SU-DHL-6 (cell line): ENCODE measurements around the gene CHST2.

Experiments used
- H2AFZ ChIP-seq: fragments of 200-600 bp; sonication (generic); 2 replicates; pipeline ENCODE4 v1.6.1; 2014; ENCODE audit warnings: low read depth, mild to moderate bottlenecking, moderate library complexity, mixed read lengths, antibody characterized with exemption, low read length; ENCODE audit not compliant: severe bottlenecking
- H3F3A ChIP-seq: fragments of 200-600 bp; shearing (Covaris generic); 2 replicates; pipeline ENCODE4 v1.6.0; 2016; ENCODE audit warnings: antibody characterized with exemption, mild to moderate bottlenecking; ENCODE audit not compliant: insufficient read depth
- H3K27ac ChIP-seq: fragments of 200-600 bp; sonication (generic); 2 replicates; pipeline ENCODE4 v1.5.1; 2016; ENCODE audit warnings: low read depth, mild to moderate bottlenecking, low read length, moderate library complexity, mixed read lengths
- H3K27me3 ChIP-seq: fragments of 200-600 bp; sonication (generic), shearing (Covaris generic); 2 replicates; pipeline ENCODE4 v1.6.0; 2014; ENCODE audit warnings: mild to moderate bottlenecking, low read length
- H3K36me3 ChIP-seq: fragments of 200-600 bp; sonication (generic); 2 replicates; pipeline ENCODE4 v1.6.1; 2014; ENCODE audit warnings: mild to moderate bottlenecking, low read length, mixed read lengths
- H3K4me2 ChIP-seq: fragments of 300-600, 200-600 bp; shearing (Covaris generic), sonication (generic); 2 replicates; pipeline ENCODE4 v1.6.0; 2014; ENCODE audit warnings: low read length, low read depth, mild to moderate bottlenecking; ENCODE audit not compliant: poor library complexity, severe bottlenecking
- H3K4me3 ChIP-seq: fragments of 200-600 bp; sonication (generic); 2 replicates; pipeline ENCODE4 v1.5.1; 2014; ENCODE audit warnings: antibody characterized with exemption, low read length, mild to moderate bottlenecking, mixed read lengths; ENCODE audit not compliant: insufficient read depth, poor library complexity, severe bottlenecking
- H3K79me2 ChIP-seq: fragments of 200-600 bp; sonication (generic); 2 replicates; pipeline ENCODE4 v1.6.1; 2014; ENCODE audit warnings: mild to moderate bottlenecking, low read length, moderate library complexity; ENCODE audit not compliant: insufficient read depth
- H3K9ac ChIP-seq: fragments of 200-600 bp; sonication (generic); 2 replicates; pipeline ENCODE4 v1.7.0; 2014; ENCODE audit warnings: mild to moderate bottlenecking, low read length
- H3K9me2 ChIP-seq: fragments of 200-600 bp; sonication (generic); replicated peaks from 2 replicates; pipeline ENCODE4 v1.6.1; 2014; ENCODE audit warnings: low read length; ENCODE audit not compliant: insufficient read depth
- H3K9me3 ChIP-seq: fragments of 200-600 bp; sonication (generic); 2 replicates; pipeline ENCODE4 v1.6.1; 2014; ENCODE audit warnings: low read length, mixed read lengths; ENCODE audit not compliant: insufficient read depth
- H4K20me1 ChIP-seq: fragments of 200-600 bp; sonication (generic); 2 replicates; pipeline ENCODE4 v1.6.1; 2014; ENCODE audit warnings: low read depth, mild to moderate bottlenecking, antibody characterized with exemption, low read length, moderate library complexity, mixed read lengths
- CTCF ChIP-seq: fragments of 200-600 bp; sonication (generic); IDR thresholded peaks from one replicate; pipeline ENCODE4 v1.5.1; 2017; ENCODE audit warnings: antibody characterized with exemption, mild to moderate bottlenecking, low read length, moderate library complexity; ENCODE audit not compliant: insufficient read depth, poor library complexity, severe bottlenecking
- EZH2phosphoT487 ChIP-seq: fragments of 200-600 bp; sonication (generic), shearing (Covaris generic); conservative IDR thresholded peaks from 2 replicates; pipeline ENCODE4 v1.6.1; 2018; ENCODE audit warnings: mild to moderate bottlenecking, antibody characterized with exemption, low read length, moderate library complexity, mixed read lengths

The CHST2 gene

GRCh38 chr3:143168855-143169192, 49.3 kb downstream of the CHST2 start:
- Histone ChIP-seq H3K4me3 (no peak overlapping the region), H3F3A (no peaks in the 10 kb centered on the region), H3K27me3 (no peaks in the 10 kb centered on the region), H4K20me1 (no peaks in the 10 kb centered on the region), H3K79me2 (no peaks in the 10 kb centered on the region), H3K4me2 (no peak overlapping the region), H3K27ac (no peak overlapping the region), H3K9ac (no peak overlapping the region), H2AFZ (no peak overlapping the region), H3K9me2 (no peaks in the 10 kb centered on the region), H3K9me3 (no peaks in the 10 kb centered on the region), H3K36me3 (0 out of 2 replicates have a peak, but pooled peaks cover 4% of the 10 kb centered on the region)
- TF ChIP-seq CTCF (no peak), EZH2phosphoT487 (no peak)

- Histone ChIP-seq H3K36me3 (0 out of 2 replicates have a peak, but pooled peaks cover 4% of the 10 kb centered on the region), H3K27me3 (no peaks in the 10 kb centered on the region), H3F3A (no peaks in the 10 kb centered on the region), H3K27ac (no peak overlapping the region), H3K9me2 (no peaks in the 10 kb centered on the region), H3K9me3 (no peaks in the 10 kb centered on the region), H3K79me2 (no peaks in the 10 kb centered on the region), H3K4me3 (no peak overlapping the region), H3K4me2 (peak overlapping the region; percentile 37), H3K9ac (no peak overlapping the region), H2AFZ (no peak overlapping the region), H4K20me1 (no peaks in the 10 kb centered on the region)
- no peak for TF ChIP-seq EZH2phosphoT487
- no peak for TF ChIP-seq CTCF
Measured at GRCh38 chr3:143170074-143170473, 50.5 kb downstream of the CHST2 start.

- H2AFZ ChIP-seq = no peak overlapping the region
- H3K36me3 ChIP-seq = 0 out of 2 replicates have a peak, but pooled peaks cover 4% of the 10 kb centered on the region
Measured at GRCh38 chr3:143170676-143171075, 51.1 kb downstream of the CHST2 start.

More at GRCh38 chr3:143170676-143171075, 51.1 kb downstream of the CHST2 start:
- no peak overlapping the region for H3K4me3 ChIP-seq
- H3K27me3 ChIP-seq = no peaks in the 10 kb centered on the region
- H3K9me3 ChIP-seq = no peaks in the 10 kb centered on the region
- H3K79me2 ChIP-seq = no peaks in the 10 kb centered on the region
- H3K27ac ChIP-seq = peak overlapping the region; percentile 43
- TF ChIP-seq EZH2phosphoT487 (no peak), CTCF (no peak)
- peak overlapping the region; percentile 37 for H3K4me2 ChIP-seq
- H4K20me1 ChIP-seq = no peaks in the 10 kb centered on the region
- no peak overlapping the region for H3K9ac ChIP-seq
- no peaks in the 10 kb centered on the region for H3F3A ChIP-seq
- H3K9me2 ChIP-seq = no peaks in the 10 kb centered on the region
